Upper lobe of right lung (tissue), 1 donor: ENCODE measurements around the gene CCDC91. TPM values are rescaled to one million over a fixed set of nuclear protein-coding genes. Genes with fewer than 3 reads are reported as not detected.

ENCODE experiments used
- ATAC-seq: fragments of 200-7000 bp; cut with Tn5 transposase; one replicate; pipeline ENCODE4 v1.9.1; 2020; ENCODE audit warnings: mild to moderate bottlenecking, moderate library complexity
- DNase-seq: peaks from one replicate; pipeline ENCODE4 v3.0.0-alpha.2; 2020
- H3K27ac ChIP-seq: fragments of 200-600 bp; one replicate; pipeline ENCODE4 v1.8.0; 2022
- H3K27me3 ChIP-seq: fragments of 200-600 bp; one replicate; pipeline ENCODE4 v1.8.0; 2022; ENCODE audit warnings: mild to moderate bottlenecking
- H3K36me3 ChIP-seq: fragments of 200-600 bp; one replicate; pipeline ENCODE4 v1.8.0; 2022
- H3K4me1 ChIP-seq: fragments of 200-600 bp; one replicate; pipeline ENCODE4 v1.8.0; 2022
- H3K4me3 ChIP-seq: fragments of 200-600 bp; one replicate; pipeline ENCODE4 v1.8.0; 2022; ENCODE audit warnings: mild to moderate bottlenecking
- H3K9me3 ChIP-seq: fragments of 200-600 bp; one replicate; pipeline ENCODE4 v1.8.0; 2022
- CTCF ChIP-seq: fragments of 200-600 bp; IDR thresholded peaks from one replicate; pipeline ENCODE4 v1.8.0; 2022; ENCODE audit warnings: antibody characterized with exemption
- intact Hi-C: fragments of 100-400 bp; cut with DNase I; formaldehyde crosslinking; loops from one replicate; pipeline ENCODE4 v1.11.0; 2022
- total RNA-seq: library from RNA; stranded (reverse); fragmentation: NEBNext Ultra II Directional; extraction: Animal tissue kit (Norgen Biotek cat#: 25700); gene quantifications from one replicate; pipeline ENCODE4 v1.2.1, GENCODE V29; 2021
- donor health status: DM: no; HTN: yes; CAD: no; lungs with severe emphysema.

Gene CCDC91
- total RNA-seq, 1 donor from 2014 or later: 33.4 TPM

- Histone ChIP-seq H3K4me3 (no peak overlapping the region), H3K9me3 (no peaks in the 10 kb centered on the region), H3K4me1 (no peaks in the 10 kb centered on the region), H3K27me3 (no peaks in the 10 kb centered on the region), H3K36me3 (no peaks in the 10 kb centered on the region), H3K27ac (no peak overlapping the region)
- DNase-seq (no peak), ATAC-seq (no peak)
- no peak for TF ChIP-seq CTCF
- intact Hi-C loops: no loop called here
Observed at GRCh38 chr12:28156362-28156761, 33.9 kb upstream of the CCDC91 start.

GRCh38 chr12:28156804-28157203 lies 33.5 kb upstream of the CCDC91 start:
- H3K36me3 ChIP-seq: no peaks in the 10 kb centered on the region
- H3K27me3 ChIP-seq: no peaks in the 10 kb centered on the region
- intact Hi-C loops: no loop called here
- H3K4me3 ChIP-seq: no peak overlapping the region
- H3K27ac ChIP-seq: no peak overlapping the region
- no peaks in the 10 kb centered on the region for H3K4me1 ChIP-seq
- no peak for TF ChIP-seq CTCF
- no peak for ATAC-seq
- H3K9me3 ChIP-seq: no peaks in the 10 kb centered on the region
- DNase-seq: no peak

- DNase-seq (no peak), ATAC-seq (no peak)
- no peaks in the 10 kb centered on the region for H3K4me1 ChIP-seq
- no peaks in the 10 kb centered on the region for H3K27me3 ChIP-seq
- no peak overlapping the region for H3K4me3 ChIP-seq
- no peak for TF ChIP-seq CTCF
- H3K36me3 ChIP-seq: no peaks in the 10 kb centered on the region
- H3K9me3 ChIP-seq: no peaks in the 10 kb centered on the region
- H3K27ac ChIP-seq: no peak overlapping the region
- intact Hi-C loops: no loop called here
Observed at GRCh38 chr12:28158353-28158752, 31.9 kb upstream of the CCDC91 start.

- Histone ChIP-seq H3K9me3 (no peaks in the 10 kb centered on the region), H3K27me3 (no peaks in the 10 kb centered on the region), H3K4me3 (no peak overlapping the region), H3K27ac (no peak overlapping the region), H3K36me3 (no peaks in the 10 kb centered on the region), H3K4me1 (no peaks in the 10 kb centered on the region)
- TF ChIP-seq CTCF: no peak
- ATAC-seq (no peak), DNase-seq (no peak)
- intact Hi-C loops: no loop called here
Observed at GRCh38 chr12:28159688-28160087, 30.6 kb upstream of the CCDC91 start.

- H3K4me1 ChIP-seq: no peaks in the 10 kb centered on the region
- intact Hi-C loops: no loop called here
- no peaks in the 10 kb centered on the region for H3K36me3 ChIP-seq
- H3K27ac ChIP-seq: no peak overlapping the region
- H3K27me3 ChIP-seq: no peaks in the 10 kb centered on the region
- H3K9me3 ChIP-seq: no peaks in the 10 kb centered on the region
- H3K4me3 ChIP-seq: no peak overlapping the region
- no peak for TF ChIP-seq CTCF
- DNase-seq (no peak), ATAC-seq (no peak)
Observed at GRCh38 chr12:28161697-28162096, 28.6 kb upstream of the CCDC91 start.

- intact Hi-C loops: no loop called here
- no peak for ATAC-seq
- H3K27me3 ChIP-seq: no peaks in the 10 kb centered on the region
Observed at GRCh38 chr12:28162697-28163096, 27.6 kb upstream of the CCDC91 start.

More at GRCh38 chr12:28162697-28163096, 27.6 kb upstream of the CCDC91 start:
- Histone ChIP-seq H3K36me3 (no peaks in the 10 kb centered on the region), H3K4me3 (no peak overlapping the region), H3K9me3 (no peaks in the 10 kb centered on the region), H3K4me1 (no peaks in the 10 kb centered on the region), H3K27ac (no peak overlapping the region)
- no peak for DNase-seq
- no peak for TF ChIP-seq CTCF
